BLaER1 (cell line): ENCODE data around the gene KANSL3.
A peak's percentile ranks its signal among the peaks of the same experiment; 100 is the strongest.

ENCODE experiments used
- H3K27ac ChIP-seq: shearing (Covaris generic); formaldehyde crosslinking; 2 replicates; pipeline ENCODE4 v1.8.1; 2022
- H3K27me3 ChIP-seq: shearing (Covaris generic); formaldehyde crosslinking; 2 replicates; pipeline ENCODE4 v1.8.1; 2022
- H3K36me3 ChIP-seq: shearing (Covaris generic); formaldehyde crosslinking; 2 replicates; pipeline ENCODE4 v1.8.1; 2022
- H3K4me1 ChIP-seq: shearing (Covaris generic); formaldehyde crosslinking; 2 replicates; pipeline ENCODE4 v1.8.1; 2022
- H3K4me2 ChIP-seq: shearing (Covaris generic); formaldehyde crosslinking; 2 replicates; pipeline ENCODE4 v1.8.1; 2022
- H3K4me3 ChIP-seq: shearing (Covaris generic); formaldehyde crosslinking; 2 replicates; pipeline ENCODE4 v1.8.1; 2022
- H3K9ac ChIP-seq: shearing (Covaris generic); formaldehyde crosslinking; 2 replicates; pipeline ENCODE4 v1.8.1; 2022
- H3K9me3 ChIP-seq: shearing (Covaris generic); formaldehyde crosslinking; 2 replicates; pipeline ENCODE4 v1.8.1; 2022
- H4K20me1 ChIP-seq: shearing (Covaris generic); formaldehyde crosslinking; 2 replicates; pipeline ENCODE4 v1.8.1; 2022
- Cebpa-rat ChIP-seq: shearing (Covaris generic); IDR thresholded peaks from 2 replicates; pipeline ENCODE4 v1.8.1; 2022

The KANSL3 gene

GRCh38 chr2:96608469-96609455 lies 29.4 kb downstream of the KANSL3 start:
- TF ChIP-seq Cebpa-rat, result no peak
- Histone ChIP-seq H3K4me3 (no peak overlapping the region), H4K20me1 (peaks cover 44% of the 10 kb centered on the region; the same call in 1 of the 2 replicates), H3K4me1 (no peaks in the 10 kb centered on the region), H3K36me3 (peaks cover 100% of the 10 kb centered on the region), H3K4me2 (no peak overlapping the region), H3K27me3 (no peaks in the 10 kb centered on the region), H3K9me3 (no peaks in the 10 kb centered on the region), H3K9ac (no peak overlapping the region), H3K27ac (no peak overlapping the region)

GRCh38 chr2:96604104-96604503 lies 34.0 kb downstream of the KANSL3 start:
- H4K20me1 ChIP-seq, result peaks cover 53% of the 10 kb centered on the region
- TF ChIP-seq Cebpa-rat, result no peak
- no peaks in the 10 kb centered on the region for H3K27me3 ChIP-seq
- no peaks in the 10 kb centered on the region for H3K9me3 ChIP-seq
- H3K9ac ChIP-seq, result no peak overlapping the region
- no peak overlapping the region for H3K4me3 ChIP-seq
- no peak overlapping the region for H3K4me2 ChIP-seq
- H3K27ac ChIP-seq, result no peak overlapping the region
- H3K36me3 ChIP-seq, result peaks cover 98% of the 10 kb centered on the region
- H3K4me1 ChIP-seq, result peaks cover 17% of the 10 kb centered on the region

- H3K4me3 ChIP-seq, result no peak overlapping the region
- peaks cover 98% of the 10 kb centered on the region for H3K36me3 ChIP-seq
- TF ChIP-seq Cebpa-rat, result no peak
- no peaks in the 10 kb centered on the region for H3K27me3 ChIP-seq
- H3K4me2 ChIP-seq, result 0 out of 2 replicates have a peak overlapping the region, but pooled peaks have one; percentile 15
- peaks cover 41% of the 10 kb centered on the region for H4K20me1 ChIP-seq
- H3K27ac ChIP-seq, result no peak overlapping the region
- H3K4me1 ChIP-seq, result peaks cover 17% of the 10 kb centered on the region
- H3K9ac ChIP-seq, result no peak overlapping the region
- H3K9me3 ChIP-seq, result no peaks in the 10 kb centered on the region
These were observed 35.7 kb downstream of the KANSL3 start for GRCh38 chr2:96602330-96602823.

GRCh38 chr2:96601382-96602292 lies 36.5 kb downstream of the KANSL3 start:
- peaks cover 33% of the 10 kb centered on the region for H4K20me1 ChIP-seq
- H3K4me3 ChIP-seq, result no peak overlapping the region
- H3K4me1 ChIP-seq, result peaks cover 17% of the 10 kb centered on the region
- peak overlapping the region; percentile 15; the same call in 1 of the 2 replicates for H3K4me2 ChIP-seq
- TF ChIP-seq Cebpa-rat, result no peak
- H3K9ac ChIP-seq, result no peak overlapping the region
- peaks cover 97% of the 10 kb centered on the region for H3K36me3 ChIP-seq
- H3K27ac ChIP-seq, result no peak overlapping the region
- no peaks in the 10 kb centered on the region for H3K9me3 ChIP-seq
- H3K27me3 ChIP-seq, result no peaks in the 10 kb centered on the region

GRCh38 chr2:96599941-96600340 lies 38.2 kb downstream of the KANSL3 start:
- H3K36me3 ChIP-seq, result peaks cover 97% of the 10 kb centered on the region
- no peak overlapping the region for H3K4me3 ChIP-seq
- no peak overlapping the region for H3K27ac ChIP-seq
- TF ChIP-seq Cebpa-rat, result no peak
- H3K4me1 ChIP-seq, result peaks cover 17% of the 10 kb centered on the region
- H4K20me1 ChIP-seq, result peaks cover 18% of the 10 kb centered on the region
- H3K27me3 ChIP-seq, result no peaks in the 10 kb centered on the region
- H3K9ac ChIP-seq, result no peak overlapping the region
- H3K9me3 ChIP-seq, result no peaks in the 10 kb centered on the region
- no peak overlapping the region for H3K4me2 ChIP-seq

GRCh38 chr2:96596596-96596995 lies 41.5 kb downstream of the KANSL3 start:
- TF ChIP-seq Cebpa-rat, result no peak
- H3K9ac ChIP-seq, result no peak overlapping the region
- H3K4me3 ChIP-seq, result no peak overlapping the region
- H3K27me3 ChIP-seq, result no peaks in the 10 kb centered on the region
- no peak overlapping the region for H3K4me2 ChIP-seq
- H3K9me3 ChIP-seq, result no peaks in the 10 kb centered on the region
- H3K36me3 ChIP-seq, result peaks cover 97% of the 10 kb centered on the region
- H4K20me1 ChIP-seq, result no peaks in the 10 kb centered on the region; the same call in 1 of the 2 replicates
- no peak overlapping the region for H3K27ac ChIP-seq
- peaks cover 2% of the 10 kb centered on the region for H3K4me1 ChIP-seq

- TF ChIP-seq Cebpa-rat, result no peak
- H3K9me3 ChIP-seq, result no peaks in the 10 kb centered on the region
- no peaks in the 10 kb centered on the region for H3K27me3 ChIP-seq
- H3K4me3 ChIP-seq, result no peak overlapping the region
- no peak overlapping the region for H3K9ac ChIP-seq
- no peak overlapping the region for H3K27ac ChIP-seq
- H4K20me1 ChIP-seq, result no peaks in the 10 kb centered on the region; the same call in 1 of the 2 replicates
- H3K4me2 ChIP-seq, result no peak overlapping the region
- H3K4me1 ChIP-seq, result no peaks in the 10 kb centered on the region
- peaks cover 92% of the 10 kb centered on the region for H3K36me3 ChIP-seq
These were observed 43.4 kb downstream of the KANSL3 start for GRCh38 chr2:96594691-96595152.

- no peak overlapping the region for H3K4me3 ChIP-seq
- peaks cover 90% of the 10 kb centered on the region for H3K36me3 ChIP-seq
- H3K4me2 ChIP-seq, result no peak overlapping the region
- H4K20me1 ChIP-seq, result no peaks in the 10 kb centered on the region; the same call in 1 of the 2 replicates
- H3K9ac ChIP-seq, result no peak overlapping the region
- no peaks in the 10 kb centered on the region for H3K9me3 ChIP-seq
- H3K27ac ChIP-seq, result no peak overlapping the region
- H3K27me3 ChIP-seq, result no peaks in the 10 kb centered on the region
- no peak for TF ChIP-seq Cebpa-rat
- no peaks in the 10 kb centered on the region for H3K4me1 ChIP-seq
These were observed 43.8 kb downstream of the KANSL3 start for GRCh38 chr2:96594282-96594681.

GRCh38 chr2:96591494-96591893 lies 46.6 kb downstream of the KANSL3 start:
- H3K27me3 ChIP-seq, result no peaks in the 10 kb centered on the region
- peaks cover 69% of the 10 kb centered on the region for H3K36me3 ChIP-seq
- H3K27ac ChIP-seq, result no peak overlapping the region
- no peak overlapping the region for H3K9ac ChIP-seq
- no peaks in the 10 kb centered on the region for H3K4me1 ChIP-seq
- no peak for TF ChIP-seq Cebpa-rat
- no peak overlapping the region for H3K4me2 ChIP-seq
- no peaks in the 10 kb centered on the region for H3K9me3 ChIP-seq
- no peaks in the 10 kb centered on the region; the same call in 1 of the 2 replicates for H4K20me1 ChIP-seq
- no peak overlapping the region for H3K4me3 ChIP-seq
